HEK293 (cell line): ENCODE measurements around the gene CEP112.
A peak's percentile ranks its signal among the peaks of the same experiment; 100 is the strongest.

Experiments used
- CTCF ChIA-PET: fragments of 350-600 bp; formaldehyde crosslinking; extraction: SDS; loops from one replicate; lab custom pipeline; 2021; ENCODE audit warnings: antibody characterized with exemption; lab: Yijun Ruan, JAX
- POLR2A ChIA-PET: fragments of 300-600 bp; formaldehyde crosslinking; extraction: SDS; loops from one replicate; lab custom pipeline; 2020; ENCODE audit warnings: antibody characterized with exemption, inconsistent platforms; lab: Yijun Ruan, JAX
- H3K27ac ChIP-seq: fragments of 200-500 bp; sonication (Bioruptor generic); 2 replicates; pipeline ENCODE4 v1.5.1; 2014; ENCODE audit warnings: low read depth, low read length, control low read depth, inconsistent platforms; ENCODE audit errors: extremely low read depth
- H3K36me3 ChIP-seq, 2 experiments: fragments of 200-500 bp in 1 of 2; sonication (Bioruptor generic) in 1 of 2; 1 replicate in 1 of 2; 2 replicates in 1 of 2; pipeline ENCODE4 v1.5.1; 2014 to 2017; ENCODE audit warnings: inconsistent platforms in 2 of 2, low read length in 2 of 2; ENCODE audit not compliant: control insufficient read depth in 2 of 2, insufficient read depth in 1 of 2
- H3K4me1 ChIP-seq: fragments of 200-500 bp; sonication (Bioruptor generic); 2 replicates; pipeline ENCODE4 v1.5.1; 2014; ENCODE audit warnings: mild to moderate bottlenecking, low read length, inconsistent platforms; ENCODE audit not compliant: control insufficient read depth, insufficient read depth
- H3K4me3 ChIP-seq: 2 replicates; pipeline ENCODE4 v1.5.1; 2011; ENCODE audit warnings: low read depth, mild to moderate bottlenecking, control low read depth, low read length, moderate library complexity
- H3K9me3 ChIP-seq: fragments of 200-500 bp; sonication (Bioruptor generic); 2 replicates; pipeline ENCODE4 v1.5.1; 2014; ENCODE audit warnings: low read depth, low read length, inconsistent platforms; ENCODE audit not compliant: control insufficient read depth, insufficient read depth
- KLF10 ChIP-seq: fragments of 450-650 bp; IDR thresholded peaks from 2 replicates; pipeline ENCODE4 v1.5.1; 2018; ENCODE audit warnings: missing biosample characterization, mild to moderate bottlenecking, missing genetic modification characterization
- MYNN ChIP-seq: fragments of 450-650 bp; formaldehyde crosslinking; IDR thresholded peaks from 2 replicates; pipeline ENCODE4 v1.5.1; 2016; ENCODE audit warnings: missing biosample characterization, missing genetic modification characterization, borderline replicate concordance
- MZF1 ChIP-seq: fragments of 450-650 bp; formaldehyde crosslinking; IDR thresholded peaks from 2 replicates; pipeline ENCODE4 v1.5.1; 2017; ENCODE audit warnings: missing biosample characterization, missing genetic modification characterization, borderline replicate concordance
- ZBTB20 ChIP-seq: fragments of 450-650 bp; formaldehyde crosslinking; IDR thresholded peaks from 2 replicates; pipeline ENCODE4 v1.5.1; 2016; ENCODE audit warnings: missing biosample characterization, missing genetic modification characterization
- ZNF114 ChIP-seq: fragments of 450-650 bp; formaldehyde crosslinking; IDR thresholded peaks from 2 replicates; pipeline ENCODE4 v1.5.0; 2017; ENCODE audit warnings: missing biosample characterization, missing genetic modification characterization
- ZNF121 ChIP-seq: fragments of 450-650 bp; formaldehyde crosslinking; IDR thresholded peaks from 2 replicates; pipeline ENCODE4 v1.5.1; 2016; ENCODE audit warnings: missing biosample characterization, missing genetic modification characterization
- ZNF184 ChIP-seq: fragments of 450-650 bp; IDR thresholded peaks from 2 replicates; pipeline ENCODE4 v1.5.1; 2018; ENCODE audit warnings: missing biosample characterization, mild to moderate bottlenecking, missing genetic modification characterization
- ZNF202 ChIP-seq: fragments of 450-650 bp; formaldehyde crosslinking; IDR thresholded peaks from 2 replicates; pipeline ENCODE4 v1.5.1; 2016; ENCODE audit warnings: missing biosample characterization, missing genetic modification characterization, borderline replicate concordance
- ZNF221 ChIP-seq: fragments of 450-650 bp; formaldehyde crosslinking; IDR thresholded peaks from 2 replicates; pipeline ENCODE4 v1.5.1; 2017; ENCODE audit warnings: missing biosample characterization, missing genetic modification characterization, borderline replicate concordance
- ZNF266 ChIP-seq: fragments of 450-650 bp; formaldehyde crosslinking; IDR thresholded peaks from 2 replicates; pipeline ENCODE4 v1.5.1; 2016; ENCODE audit warnings: missing biosample characterization, missing genetic modification characterization, low read depth
- ZNF580 ChIP-seq: fragments of 450-650 bp; formaldehyde crosslinking; IDR thresholded peaks from 2 replicates; pipeline ENCODE4 v1.5.1; 2016; ENCODE audit warnings: missing biosample characterization, missing genetic modification characterization
- ZNF585B ChIP-seq: fragments of 450-650 bp; formaldehyde crosslinking; IDR thresholded peaks from 2 replicates; pipeline ENCODE4 v1.5.1; 2016; ENCODE audit warnings: missing biosample characterization, missing genetic modification characterization
- ZNF623 ChIP-seq: fragments of 450-650 bp; formaldehyde crosslinking; IDR thresholded peaks from 2 replicates; pipeline ENCODE4 v1.5.1; 2016; ENCODE audit warnings: missing biosample characterization, missing genetic modification characterization
- TF ChIP-seq, protein P1 (sequence below): fragments of 450-650 bp; formaldehyde crosslinking; IDR thresholded peaks from 2 replicates; pipeline ENCODE4 v1.5.1; 2017; ENCODE audit warnings: missing biosample characterization, missing genetic modification characterization
- TF ChIP-seq, protein P2 (sequence below): fragments of 450-650 bp; formaldehyde crosslinking; IDR thresholded peaks from 2 replicates; pipeline ENCODE4 v1.5.1; 2017; ENCODE audit warnings: missing biosample characterization, missing genetic modification characterization
- TF ChIP-seq, protein P3 (sequence below): fragments of 450-650 bp; formaldehyde crosslinking; IDR thresholded peaks from 2 replicates; pipeline ENCODE4 v1.5.1; 2016; ENCODE audit warnings: missing biosample characterization, missing genetic modification characterization

CEP112 gene

DNA sequence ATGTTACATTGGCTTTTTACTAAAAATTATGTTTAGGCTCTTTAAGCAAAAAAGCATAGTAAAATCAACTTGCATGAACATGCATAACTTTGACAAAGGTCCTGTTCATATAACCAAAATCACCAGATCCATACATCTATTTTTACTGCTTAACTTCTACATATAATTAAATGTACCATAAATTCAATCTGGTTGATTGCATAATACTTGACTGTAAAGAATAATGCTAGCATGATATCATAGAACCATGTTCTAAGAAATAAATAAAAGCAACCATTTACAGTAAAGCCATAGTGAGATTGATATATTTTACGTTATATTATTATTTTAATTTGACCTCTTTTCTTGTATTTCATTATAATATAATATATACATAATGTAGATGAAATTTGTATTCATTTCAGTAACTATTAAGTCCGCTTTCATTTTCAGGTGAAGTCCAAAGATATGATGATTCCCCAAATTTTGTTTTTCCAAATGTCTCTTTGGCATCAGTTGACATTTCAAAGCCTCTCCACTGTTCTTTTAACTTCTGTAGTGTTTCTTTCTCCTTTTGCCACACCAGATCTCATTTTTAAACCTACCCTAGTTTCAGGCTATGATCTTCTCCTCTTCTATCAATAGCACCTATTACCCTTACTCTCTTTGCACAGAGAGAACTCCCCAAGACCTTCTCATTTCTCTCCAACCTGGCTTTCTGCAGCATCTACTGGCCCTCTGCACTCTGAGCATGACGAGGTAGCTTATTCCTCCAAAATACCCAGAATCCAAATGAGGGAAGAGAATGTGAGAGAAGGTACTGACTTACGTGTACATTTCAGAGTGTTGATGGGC, 35.5 kb upstream of the CEP112 start:
- no peaks in the 10 kb centered on the region for H3K36me3 ChIP-seq
- H3K9me3 ChIP-seq, result no peaks in the 10 kb centered on the region
- H3K4me1 ChIP-seq, result no peaks in the 10 kb centered on the region
- CTCF ChIA-PET, result interaction anchor here (0.6 kb wide), 1 partner anchor 27 kb away, joined by 3 read pairs; no protein-coding TSS in a partner anchor
- no peak for TF ChIP-seq ZNF266 (tag by site-specific recombination)
- TF ChIP-seq ZNF114, result no peak
- no peak for TF ChIP-seq ZNF221 (tag by site-specific recombination)
- TF ChIP-seq, protein P1, sequence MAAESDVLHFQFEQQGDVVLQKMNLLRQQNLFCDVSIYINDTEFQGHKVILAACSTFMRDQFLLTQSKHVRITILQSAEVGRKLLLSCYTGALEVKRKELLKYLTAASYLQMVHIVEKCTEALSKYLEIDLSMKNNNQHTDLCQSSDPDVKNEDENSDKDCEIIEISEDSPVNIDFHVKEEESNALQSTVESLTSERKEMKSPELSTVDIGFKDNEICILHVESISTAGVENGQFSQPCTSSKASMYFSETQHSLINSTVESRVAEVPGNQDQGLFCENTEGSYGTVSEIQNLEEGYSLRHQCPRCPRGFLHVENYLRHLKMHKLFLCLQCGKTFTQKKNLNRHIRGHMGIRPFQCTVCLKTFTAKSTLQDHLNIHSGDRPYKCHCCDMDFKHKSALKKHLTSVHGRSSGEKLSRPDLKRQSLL (tag by site-specific recombination), result no peak
- no peak for TF ChIP-seq ZNF202 (tag by site-specific recombination)
- TF ChIP-seq ZNF184 (tag by site-specific recombination), result no peak
- TF ChIP-seq ZNF623, result no peak
- no peak for TF ChIP-seq MYNN (tag by site-specific recombination)
- TF ChIP-seq KLF10 (tag by site-specific recombination), result no peak
- TF ChIP-seq, protein P2, sequence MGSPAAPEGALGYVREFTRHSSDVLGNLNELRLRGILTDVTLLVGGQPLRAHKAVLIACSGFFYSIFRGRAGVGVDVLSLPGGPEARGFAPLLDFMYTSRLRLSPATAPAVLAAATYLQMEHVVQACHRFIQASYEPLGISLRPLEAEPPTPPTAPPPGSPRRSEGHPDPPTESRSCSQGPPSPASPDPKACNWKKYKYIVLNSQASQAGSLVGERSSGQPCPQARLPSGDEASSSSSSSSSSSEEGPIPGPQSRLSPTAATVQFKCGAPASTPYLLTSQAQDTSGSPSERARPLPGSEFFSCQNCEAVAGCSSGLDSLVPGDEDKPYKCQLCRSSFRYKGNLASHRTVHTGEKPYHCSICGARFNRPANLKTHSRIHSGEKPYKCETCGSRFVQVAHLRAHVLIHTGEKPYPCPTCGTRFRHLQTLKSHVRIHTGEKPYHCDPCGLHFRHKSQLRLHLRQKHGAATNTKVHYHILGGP (tag by site-specific recombination), result no peak
- TF ChIP-seq, all 188 proteins: peak for 0
- Histone ChIP-seq H3K27ac (no peak overlapping the region), H3K4me3 (no peak overlapping the region)
- POLR2A ChIA-PET, result no interaction called here

DNA sequence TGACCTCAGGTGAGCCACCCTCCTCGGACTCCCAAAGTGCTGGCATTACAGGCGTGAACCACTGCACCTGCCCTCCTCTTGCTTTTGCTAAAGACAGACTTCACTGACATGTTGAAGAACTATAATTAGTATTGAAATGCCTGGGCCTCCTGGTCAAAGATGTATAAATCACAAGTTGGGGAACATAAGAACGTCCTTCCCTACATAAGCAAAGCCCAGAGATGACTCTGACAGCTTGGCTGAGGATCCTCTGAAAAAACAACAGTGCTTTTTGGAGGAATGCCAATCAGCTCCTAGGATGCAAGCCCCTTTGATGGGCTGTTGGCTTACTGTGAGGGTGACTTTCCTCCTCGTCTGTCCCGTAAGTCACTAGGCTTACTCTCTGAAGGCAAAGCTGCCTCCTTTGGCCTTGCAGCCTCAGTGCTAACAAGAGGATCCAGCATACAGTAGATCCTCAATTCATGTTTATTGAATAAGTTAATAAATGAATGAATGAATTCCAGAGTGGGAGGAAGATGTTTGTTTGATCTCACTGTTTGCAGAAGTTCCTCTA, 30.9 kb upstream of the CEP112 start:
- Histone ChIP-seq H3K36me3 (no peaks in the 10 kb centered on the region), H3K4me3 (no peak overlapping the region), H3K9me3 (no peaks in the 10 kb centered on the region)
- ChIA-PET POLR2A (no interaction called here), CTCF (no interaction called here)
- no peak for TF ChIP-seq ZBTB20
- no peak for TF ChIP-seq MZF1 (tag by site-specific recombination)
- TF ChIP-seq ZNF585B, result no peak
- TF ChIP-seq, all 188 proteins: peak for 0
- H3K4me1 ChIP-seq, result no peaks in the 10 kb centered on the region
- no peak overlapping the region for H3K27ac ChIP-seq

DNA sequence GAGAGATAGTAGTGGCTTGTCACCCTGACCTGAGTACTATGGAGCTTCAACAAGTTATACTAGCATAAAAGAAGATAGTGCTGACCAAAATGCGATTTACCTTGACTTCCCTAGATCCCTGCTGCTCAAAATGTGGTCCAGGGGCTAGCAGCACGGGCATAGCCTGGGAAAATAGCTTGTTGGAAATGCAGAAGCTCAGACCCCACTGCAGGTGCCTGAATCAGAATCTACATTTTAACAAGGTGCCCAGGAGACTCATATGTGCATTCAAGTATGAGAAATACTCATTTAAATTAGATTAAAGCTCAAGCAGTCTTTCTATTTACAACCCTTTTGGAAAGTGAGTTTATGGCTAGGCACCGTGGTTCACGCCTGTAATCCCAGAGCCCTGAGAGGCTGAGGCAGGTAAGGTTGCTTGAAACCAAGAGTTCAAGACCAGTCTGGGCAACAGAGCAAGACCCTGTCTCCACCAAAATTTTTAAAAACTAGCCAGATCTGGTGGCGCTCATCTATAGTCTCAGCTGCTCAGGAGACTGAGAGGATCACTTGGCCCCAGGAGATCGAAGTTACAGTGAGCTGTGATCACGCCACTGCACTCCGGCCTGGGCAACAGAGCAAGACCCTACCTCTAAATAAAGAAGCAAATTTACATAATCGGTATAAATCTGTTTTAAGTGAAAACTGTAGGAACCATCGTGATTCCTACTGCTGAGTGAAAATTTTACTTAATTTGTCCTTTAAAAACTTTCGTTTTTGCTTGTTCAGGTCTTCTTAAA, 30.0 kb upstream of the CEP112 start:
- Histone ChIP-seq H3K4me3 (no peak overlapping the region), H3K36me3 (no peaks in the 10 kb centered on the region), H3K27ac (no peak overlapping the region)
- ChIA-PET POLR2A (no interaction called here), CTCF (interaction anchor here (0.7 kb wide), 2 partner anchors 176 to 366 kb away, joined by 3 read pairs; no protein-coding TSS in a partner anchor)
- TF ChIP-seq ZNF580 (tag by site-specific recombination) (no peak), ZNF121 (peak; percentile 41; the same call in 1 of the 2 replicates)
- TF ChIP-seq, protein P3, sequence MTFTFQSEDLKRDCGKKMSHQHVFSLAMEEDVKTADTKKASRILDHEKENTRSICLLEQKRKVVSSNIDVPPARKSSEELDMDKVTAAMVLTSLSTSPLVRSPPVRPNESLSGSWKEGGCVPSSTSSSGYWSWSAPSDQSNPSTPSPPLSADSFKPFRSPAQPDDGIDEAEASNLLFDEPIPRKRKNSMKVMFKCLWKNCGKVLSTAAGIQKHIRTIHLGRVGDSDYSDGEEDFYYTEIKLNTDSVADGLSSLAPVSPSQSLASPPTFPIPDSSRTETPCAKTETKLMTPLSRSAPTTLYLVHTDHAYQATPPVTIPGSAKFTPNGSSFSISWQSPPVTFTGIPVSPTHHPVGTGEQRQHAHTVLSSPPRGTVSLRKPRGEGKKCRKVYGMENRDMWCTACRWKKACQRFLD (tag by site-specific recombination), result no peak
- TF ChIP-seq, all 188 proteins: peak for 1
- Histone ChIP-seq H3K9me3 (no peaks in the 10 kb centered on the region), H3K4me1 (no peaks in the 10 kb centered on the region)
